Kasumi-1 (cell line): ENCODE results near the gene PEAK3.
A peak's percentile ranks its signal among the peaks of the same experiment; 100 is the strongest.

Source experiments
- DNase-seq, 2 experiments: peaks; one replicate each; lab custom pipeline; 2025; lab: John Stamatoyannopoulos, UW

The PEAK3 gene

DNA sequence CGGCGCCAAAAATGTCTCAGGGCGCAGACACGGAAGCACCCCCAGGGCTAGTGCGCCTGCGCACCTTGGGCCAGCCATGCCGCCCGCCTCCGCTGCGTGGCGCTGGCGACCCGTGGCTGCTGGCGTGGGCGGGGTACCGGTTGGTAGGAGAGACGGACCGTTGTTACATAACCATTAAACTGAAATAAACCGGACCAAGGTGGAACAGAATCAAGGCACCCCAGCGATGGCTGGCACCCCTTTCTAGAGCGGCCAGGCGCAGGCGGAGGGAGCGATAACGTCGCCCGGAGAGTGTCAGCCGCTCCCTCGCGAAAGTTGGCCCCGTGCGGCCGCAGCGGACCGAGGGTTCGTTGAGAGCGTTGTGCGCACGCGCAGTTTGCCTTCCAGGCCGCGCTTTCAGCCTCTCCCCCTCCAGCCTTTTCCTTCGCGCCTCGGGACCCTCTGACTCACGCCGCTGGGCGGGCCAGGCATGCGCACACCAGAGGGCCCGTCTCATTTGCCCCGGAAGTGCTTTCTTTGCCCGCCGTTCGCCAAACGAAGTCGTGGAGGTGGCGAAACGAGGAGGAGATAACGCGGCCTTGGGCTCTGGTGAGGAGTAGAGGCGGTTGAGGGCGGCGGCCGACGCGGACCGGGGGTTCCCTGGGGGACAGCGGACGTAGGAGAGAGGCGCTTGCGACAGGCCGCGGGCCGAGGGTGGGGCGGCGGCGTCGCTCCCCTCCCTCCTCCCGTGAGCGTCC is 45.5 kb downstream of the PEAK3 start, which contains the start of the genes PLEKHJ1 and SF3A2:
Gene PLEKHJ1, minus strand, starts transcription at position 16 of the 737 bp plus-strand sequence. CDS start 81 bp downstream, outside the sequence.
Gene SF3A2, plus strand, starts transcription at position 511 of the 737 bp plus-strand sequence. CDS start 6,595 bp downstream, outside the sequence.
- peak; percentile 97 for DNase-seq

DNA sequence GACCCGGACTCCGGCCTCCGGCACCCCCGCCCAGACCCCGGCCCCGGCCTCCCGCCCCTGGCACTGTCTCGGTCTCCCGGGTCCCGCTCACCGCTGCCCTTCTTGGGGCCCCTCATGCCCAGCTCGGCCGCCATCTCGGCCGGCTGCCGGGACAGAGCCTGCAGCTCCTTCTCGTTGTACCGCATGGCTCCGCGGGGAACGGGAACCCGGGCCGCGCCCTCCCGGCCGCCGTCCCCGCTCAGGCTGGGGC is 46.0 kb downstream of the PEAK3 start:
- DNase-seq, result no peak

DNA sequence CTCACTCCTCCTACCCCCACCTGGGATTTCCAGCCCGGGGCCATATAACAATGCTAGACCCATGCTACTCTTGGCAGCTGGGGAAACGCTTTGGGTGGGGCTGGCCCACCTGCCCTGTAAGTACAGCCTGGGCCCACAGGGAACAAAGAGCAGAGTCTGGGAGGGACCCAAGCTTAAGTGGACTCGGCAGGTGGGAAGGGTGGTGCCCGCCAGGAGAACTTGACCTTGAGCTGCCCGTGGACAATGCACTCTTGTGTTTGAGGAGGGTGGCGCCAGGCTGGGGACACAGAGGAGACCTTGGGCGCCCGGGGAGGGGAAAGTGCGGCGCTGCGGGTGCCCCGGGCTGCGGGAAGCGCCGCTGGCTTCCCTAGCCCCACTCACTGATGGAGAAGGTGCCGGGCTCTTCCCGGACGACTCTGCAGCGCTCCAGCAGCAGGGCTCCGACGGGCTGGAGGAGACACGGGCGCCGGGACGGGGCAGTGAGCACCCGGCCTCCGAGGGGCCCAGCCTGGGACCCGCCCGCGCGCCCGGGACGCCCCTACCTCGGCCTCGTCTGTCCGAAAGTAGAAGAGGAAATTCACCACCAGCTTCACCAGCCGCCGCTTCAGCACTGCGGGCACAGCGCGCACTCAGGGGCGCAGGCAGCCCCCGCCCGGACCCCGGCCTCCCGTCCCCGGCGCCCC is 46.5 kb downstream of the PEAK3 start:
- peak in 1 of 2 experiments; percentile 11 for DNase-seq

DNA sequence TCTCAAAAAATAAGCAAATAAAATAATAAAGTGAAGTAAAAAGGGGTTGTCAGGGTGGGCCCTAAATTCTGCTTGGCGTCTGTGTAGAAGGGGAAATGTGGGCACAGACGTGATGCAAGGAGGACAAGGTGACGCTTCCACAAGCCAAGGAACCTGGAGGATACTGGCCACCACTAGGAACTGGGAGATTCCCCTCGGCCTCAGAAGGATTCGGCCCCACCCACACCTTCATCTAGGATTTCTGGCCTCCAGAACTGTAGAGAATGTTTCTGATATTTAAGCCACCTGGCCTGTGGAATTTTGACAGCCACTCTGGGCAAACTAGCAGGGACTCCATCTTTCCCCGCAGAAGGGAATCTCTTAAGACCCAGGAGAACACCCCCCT is 47.0 kb downstream of the PEAK3 start:
- no peak for DNase-seq

DNA sequence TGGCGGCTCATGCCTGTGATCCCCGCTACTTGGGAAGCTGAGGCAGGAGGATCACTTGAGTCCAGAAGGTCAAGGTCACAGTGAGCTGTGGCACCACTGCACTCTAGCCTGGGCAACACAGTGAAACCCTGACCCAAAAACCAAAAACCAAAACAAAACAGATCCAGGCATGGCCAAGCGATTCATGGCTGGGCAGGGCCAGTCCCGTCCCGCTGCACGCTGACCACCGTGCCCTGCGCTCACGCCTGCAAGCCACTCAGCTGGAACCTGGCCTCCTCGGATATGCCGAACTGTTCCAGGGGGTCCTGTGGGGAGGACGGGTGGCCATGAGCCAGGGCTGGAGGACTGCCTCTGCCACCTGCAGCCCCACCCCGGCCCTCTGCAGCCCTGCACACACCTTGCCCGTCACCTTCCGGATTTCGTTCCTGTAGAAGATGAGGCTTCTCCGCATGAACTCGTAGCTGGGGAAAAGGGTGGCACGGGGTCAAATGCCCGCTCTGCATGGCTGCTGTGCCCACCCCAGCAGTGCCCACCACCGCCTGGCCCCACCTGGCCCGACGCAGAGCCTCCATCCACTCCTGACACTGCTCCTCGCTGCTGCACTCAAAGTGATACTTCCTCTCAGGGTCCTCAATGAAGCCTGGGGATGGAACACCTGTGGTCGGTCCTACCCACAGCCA is 48.2 kb downstream of the PEAK3 start:
- DNase-seq, result no peak

DNA sequence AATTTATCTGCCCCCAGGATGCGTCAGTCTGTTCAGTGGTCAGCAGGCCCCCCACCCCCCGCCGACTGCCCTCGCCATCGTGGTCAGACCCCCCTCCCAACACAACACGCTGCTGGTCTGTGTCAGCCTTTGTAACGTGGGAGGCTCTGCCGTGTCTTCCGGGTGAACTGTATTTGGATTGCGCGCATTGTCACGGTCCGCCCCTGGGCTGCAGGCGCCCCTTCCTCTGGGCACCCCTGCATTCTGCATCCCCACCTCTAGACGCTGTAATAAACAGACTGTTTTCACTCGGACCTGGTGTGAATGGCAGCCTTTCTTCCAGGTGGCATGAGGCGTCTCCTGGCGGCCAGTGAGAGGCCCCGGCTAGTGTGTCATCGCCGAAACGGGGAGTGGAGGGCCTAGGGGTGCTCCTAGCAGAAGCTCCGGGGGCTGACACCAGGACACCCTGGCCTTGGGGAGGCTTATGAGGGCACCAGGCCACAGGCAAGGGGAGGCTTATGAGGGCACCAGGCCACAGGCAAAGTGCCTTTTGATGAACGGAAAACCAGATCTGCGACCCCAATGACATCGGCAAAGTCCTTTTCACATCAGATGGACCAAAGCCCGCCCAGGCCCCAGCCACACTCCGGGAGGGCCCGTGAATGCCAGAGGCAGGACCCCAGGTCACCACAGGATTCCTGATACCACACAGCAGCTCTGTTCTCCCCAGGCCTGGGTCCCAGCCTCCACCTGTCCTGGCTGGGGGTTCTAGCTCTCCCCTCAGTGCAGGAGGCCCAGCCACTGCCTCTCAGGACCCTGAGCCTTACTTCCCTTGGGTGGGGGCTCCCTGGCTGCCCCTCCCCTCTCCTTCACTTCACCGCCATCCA is 49.5 kb downstream of the PEAK3 start:
- DNase-seq, result no peak

DNA sequence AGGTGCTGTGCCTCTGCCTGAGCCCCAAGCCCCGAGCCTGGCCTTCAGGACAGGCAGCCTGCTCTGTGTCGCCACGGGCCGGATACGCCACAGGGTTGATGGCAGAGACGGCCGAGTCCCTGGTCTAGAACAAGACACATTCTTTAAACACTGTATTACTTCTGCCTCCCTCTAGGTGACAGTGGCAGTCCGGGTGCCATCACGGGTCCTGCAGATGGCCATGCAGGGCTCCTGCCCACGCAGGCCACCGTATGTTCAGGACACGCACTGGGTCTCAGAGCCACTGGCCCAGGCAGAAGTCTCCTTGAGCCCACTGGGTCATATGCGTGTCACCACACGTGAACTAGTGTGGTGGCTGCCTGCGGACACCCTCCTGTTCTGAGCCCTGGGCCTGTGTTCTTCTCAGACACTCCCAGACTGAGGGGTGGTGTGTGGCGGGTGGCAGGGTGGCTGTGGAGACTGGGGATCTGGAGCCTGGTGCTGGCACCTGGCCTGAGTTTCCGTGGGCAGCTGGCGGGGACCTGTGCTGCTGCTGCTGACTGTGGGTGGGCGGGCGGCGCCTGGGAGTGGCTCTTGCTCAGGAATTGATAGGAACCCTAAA is 50.3 kb downstream of the PEAK3 start:
- peak; percentile 27 to 36 for DNase-seq

DNA sequence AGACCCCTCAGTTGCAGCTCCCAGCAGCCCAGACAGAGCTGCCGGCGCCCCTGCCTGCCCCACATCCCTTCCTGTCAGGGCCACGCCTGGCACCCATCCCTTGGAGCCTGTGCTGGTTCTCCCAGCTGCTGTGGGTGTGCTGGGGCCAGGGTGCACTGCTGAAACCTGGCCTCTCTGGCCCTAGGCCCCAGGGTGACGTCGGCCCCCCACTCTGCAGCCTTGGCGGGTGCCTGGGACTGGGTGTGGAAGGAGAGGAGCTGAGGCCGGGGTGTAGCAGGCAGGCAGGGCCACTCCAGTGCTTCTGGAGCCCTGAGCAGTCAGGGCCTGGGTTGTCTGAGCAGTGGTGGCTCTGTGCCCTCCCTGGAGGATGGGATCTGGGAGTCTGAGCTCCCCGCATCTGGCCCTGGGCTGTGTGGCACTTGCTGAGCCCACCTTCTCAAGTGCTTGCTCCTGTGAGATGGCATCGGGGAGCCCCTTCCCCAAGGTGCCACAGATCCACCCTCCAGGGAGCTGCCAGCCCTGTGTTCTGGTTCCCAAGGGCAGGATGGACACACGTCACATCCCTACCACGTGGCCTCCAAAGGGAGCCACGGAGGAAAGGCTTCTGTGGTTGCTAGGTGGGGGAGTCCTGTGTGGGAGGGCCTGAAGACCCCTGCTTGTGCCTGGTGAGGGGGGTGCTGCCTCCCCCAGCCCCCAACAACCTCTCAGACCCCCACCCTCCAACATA is 51.0 kb downstream of the PEAK3 start:
- DNase-seq, result no peak

DNA sequence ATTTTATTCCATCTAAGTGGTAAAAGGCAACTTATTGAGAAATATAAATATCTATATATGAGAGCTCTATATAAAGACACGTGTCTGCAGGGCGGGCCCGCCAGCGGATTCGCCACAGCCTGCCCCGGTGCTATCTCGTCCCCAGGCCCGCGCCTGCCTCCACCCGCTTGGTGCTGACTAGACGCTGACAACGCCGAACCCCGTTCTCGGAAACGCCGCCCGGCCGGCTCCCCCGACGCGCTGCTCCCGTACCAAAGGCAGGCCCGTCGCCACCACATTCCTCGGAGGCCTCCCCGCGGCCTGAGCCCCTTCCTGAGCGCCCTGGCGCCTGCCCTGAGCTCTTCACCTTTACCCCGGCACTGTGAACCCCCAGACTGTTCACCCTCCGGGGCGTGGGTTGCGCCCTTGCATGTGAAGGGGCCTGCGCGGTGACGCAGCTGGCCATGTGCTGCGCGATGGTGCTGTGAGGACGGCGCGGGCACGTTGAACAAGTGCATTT is 51.9 kb downstream of the PEAK3 start:
- no peak for DNase-seq

DNA sequence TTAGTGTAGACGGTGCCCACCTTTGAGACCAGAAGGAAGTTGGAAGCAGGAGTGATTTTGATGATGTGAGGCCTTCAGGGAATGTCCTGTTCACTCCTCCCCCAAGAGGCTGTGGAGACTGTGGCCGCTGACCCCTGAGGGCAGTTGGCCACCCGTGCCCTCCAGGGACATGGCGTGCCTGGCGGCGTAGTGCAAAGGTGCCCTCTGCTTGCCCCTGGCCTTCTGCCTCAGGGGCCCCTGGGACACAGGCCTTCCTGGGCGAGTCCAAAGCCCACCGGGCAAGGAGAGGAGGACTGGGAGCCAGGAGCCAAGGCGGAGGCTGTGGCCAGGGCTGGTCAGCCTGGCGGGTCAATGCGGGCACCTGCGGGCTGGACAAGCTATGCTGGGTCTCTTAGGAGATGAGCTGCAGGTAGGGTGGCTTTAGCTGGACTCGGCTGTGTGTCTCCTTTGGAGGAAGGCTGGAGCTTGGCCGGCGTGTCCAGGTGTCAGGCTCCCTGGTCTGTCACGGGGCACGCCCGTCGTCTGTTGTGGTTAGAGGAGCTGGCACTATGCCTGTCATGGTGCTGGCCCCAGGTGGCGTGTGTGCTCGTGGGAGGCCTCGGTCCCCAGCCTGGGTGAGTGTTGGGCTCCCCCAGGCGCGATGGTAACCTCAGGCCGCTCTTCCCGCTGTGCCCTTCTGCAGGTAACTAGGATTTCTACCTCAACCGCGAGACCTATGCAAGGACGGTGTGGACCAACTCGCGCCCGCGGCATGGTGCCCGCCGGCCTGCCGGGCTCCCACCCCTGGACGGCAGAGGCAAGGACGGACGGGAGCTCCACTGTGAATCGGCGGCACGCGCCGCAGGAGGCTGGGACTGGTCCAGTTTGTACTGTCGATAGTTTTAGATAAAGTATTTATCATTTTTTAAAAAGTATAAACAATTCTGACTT is 52.6 kb downstream of the PEAK3 start:
- no peak for DNase-seq

DNA sequence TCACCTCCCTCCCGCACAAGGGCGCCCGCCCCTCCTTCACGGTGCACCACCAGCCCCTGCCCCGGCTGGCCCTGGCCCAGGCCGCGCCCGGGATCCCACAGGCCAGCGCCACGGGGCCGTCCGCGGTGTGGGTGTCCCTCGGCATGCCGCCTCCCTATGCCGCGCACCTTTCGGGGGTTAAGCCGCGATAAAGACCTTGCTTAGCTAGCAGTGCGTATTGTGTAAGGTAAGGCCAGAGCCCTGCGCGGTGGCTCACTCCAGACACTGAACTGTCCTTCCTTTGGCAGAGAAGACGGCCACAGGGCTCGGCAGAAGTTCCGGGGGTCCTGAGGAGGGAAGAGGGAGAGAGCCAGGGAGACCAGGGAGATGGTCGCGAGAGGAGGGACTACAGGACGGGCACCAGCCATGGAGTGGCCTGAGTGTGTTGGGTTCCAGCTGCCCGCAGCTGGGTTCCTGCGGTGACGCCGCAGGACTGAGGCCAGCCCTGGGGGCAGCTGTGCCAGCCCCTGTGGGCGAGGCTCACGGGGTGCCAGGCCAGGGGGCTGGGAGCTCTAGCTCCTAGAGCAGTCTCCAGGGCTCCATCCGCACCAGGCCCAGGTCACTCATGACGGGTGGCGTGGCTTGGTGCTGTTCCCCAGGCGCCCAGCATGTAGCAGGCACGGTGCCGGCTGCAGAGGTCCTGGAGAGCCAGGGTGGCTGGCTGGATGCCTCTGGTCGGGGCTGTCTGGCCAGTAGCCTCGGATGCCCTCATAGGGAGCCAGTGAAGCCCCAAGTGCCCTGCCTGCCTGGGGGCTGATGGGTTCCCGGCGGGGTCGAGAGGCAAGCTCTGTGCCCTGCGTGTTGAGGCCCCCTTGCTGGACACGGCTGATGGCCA is 53.6 kb downstream of the PEAK3 start:
- DNase-seq, result no peak

DNA sequence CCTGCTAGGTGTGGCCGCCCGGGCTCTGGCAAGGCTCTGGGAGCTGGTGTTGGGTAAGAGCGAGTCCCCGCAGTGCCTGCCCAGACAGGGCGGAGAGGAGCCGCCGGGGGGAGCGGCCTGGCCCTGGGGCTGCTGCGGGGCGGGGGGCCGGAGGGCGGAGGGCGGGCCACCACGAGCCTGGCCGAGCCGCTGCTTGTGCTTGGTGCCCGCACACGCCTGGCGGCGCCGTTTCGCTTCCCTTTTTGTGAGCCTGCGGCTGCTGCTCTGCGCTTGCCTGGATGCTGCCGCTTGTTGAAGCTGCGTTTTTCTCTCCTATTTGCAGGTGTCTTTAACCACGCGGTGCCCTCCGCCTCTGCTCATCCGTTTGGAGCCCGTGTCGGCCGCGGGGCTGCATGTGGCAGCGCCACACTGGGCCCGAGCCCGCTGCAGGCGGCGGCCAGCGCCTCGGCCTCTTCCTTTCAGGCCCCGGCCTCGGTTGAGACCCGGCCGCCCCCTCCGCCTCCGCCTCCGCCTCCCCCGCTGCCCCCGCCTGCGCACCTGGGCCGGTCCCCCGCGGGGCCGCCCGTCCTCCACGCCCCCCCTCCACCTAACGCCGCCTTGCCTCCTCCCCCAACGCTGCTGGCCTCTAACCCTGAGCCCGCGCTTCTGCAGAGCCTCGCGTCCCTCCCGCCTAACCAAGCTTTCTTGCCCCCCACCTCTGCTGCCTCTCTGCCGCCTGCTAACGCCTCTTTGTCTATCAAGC is 54.4 kb downstream of the PEAK3 start:
- DNase-seq, result no peak

DNA sequence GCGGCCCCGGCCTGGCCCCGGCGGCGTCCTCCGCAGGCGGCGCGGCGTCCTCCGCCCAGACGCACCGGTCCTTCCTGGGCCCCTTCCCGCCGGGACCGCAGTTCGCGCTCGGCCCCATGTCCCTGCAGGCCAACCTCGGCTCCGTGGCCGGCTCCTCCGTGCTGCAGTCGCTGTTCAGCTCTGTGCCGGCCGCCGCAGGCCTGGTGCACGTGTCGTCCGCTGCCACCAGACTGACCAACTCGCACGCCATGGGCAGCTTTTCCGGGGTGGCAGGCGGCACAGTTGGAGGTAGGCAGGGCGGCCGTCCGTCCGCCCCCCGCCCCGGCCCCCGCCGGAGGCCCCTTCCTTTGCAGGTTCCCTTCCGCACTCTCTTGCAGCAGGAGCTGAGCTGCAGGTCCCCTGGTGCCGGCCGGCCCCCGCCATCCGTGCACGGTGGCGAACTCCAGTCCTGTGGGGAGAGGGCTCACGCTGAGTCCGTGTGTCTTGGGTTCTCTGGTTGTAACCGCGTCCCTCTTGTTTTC is 55.1 kb downstream of the PEAK3 start:
- no peak for DNase-seq

DNA sequence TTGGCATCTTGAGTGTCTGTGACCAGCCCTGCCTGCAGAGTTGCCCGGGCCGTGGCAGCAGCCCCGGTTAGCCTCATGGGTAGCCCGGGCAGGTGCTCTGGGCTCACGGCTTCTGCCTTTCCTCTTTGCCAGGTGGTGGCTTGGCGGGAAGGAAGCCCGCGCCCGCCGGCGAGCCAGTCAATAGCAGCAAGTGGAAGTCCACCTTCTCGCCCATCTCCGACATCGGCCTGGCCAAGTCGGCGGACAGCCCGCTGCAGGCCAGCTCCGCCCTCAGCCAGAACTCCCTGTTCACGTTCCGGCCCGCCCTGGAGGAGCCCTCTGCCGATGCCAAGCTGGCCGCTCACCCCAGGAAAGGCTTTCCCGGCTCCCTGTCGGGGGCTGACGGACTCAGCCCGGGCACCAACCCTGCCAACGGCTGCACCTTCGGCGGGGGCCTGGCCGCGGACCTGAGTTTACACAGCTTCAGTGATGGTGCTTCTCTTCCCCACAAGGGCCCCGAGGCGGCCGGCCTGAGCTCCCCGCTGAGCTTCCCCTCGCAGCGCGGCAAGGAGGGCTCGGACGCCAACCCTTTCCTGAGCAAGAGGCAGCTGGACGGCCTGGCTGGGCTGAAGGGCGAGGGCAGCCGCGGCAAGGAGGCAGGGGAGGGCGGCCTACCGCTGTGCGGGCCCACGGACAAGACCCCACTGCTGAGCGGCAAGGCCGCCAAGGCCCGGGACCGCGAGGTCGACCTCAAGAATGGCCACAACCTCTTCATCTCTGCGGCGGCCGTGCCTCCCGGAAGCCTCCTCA is 55.7 kb downstream of the PEAK3 start:
- no peak for DNase-seq

DNA sequence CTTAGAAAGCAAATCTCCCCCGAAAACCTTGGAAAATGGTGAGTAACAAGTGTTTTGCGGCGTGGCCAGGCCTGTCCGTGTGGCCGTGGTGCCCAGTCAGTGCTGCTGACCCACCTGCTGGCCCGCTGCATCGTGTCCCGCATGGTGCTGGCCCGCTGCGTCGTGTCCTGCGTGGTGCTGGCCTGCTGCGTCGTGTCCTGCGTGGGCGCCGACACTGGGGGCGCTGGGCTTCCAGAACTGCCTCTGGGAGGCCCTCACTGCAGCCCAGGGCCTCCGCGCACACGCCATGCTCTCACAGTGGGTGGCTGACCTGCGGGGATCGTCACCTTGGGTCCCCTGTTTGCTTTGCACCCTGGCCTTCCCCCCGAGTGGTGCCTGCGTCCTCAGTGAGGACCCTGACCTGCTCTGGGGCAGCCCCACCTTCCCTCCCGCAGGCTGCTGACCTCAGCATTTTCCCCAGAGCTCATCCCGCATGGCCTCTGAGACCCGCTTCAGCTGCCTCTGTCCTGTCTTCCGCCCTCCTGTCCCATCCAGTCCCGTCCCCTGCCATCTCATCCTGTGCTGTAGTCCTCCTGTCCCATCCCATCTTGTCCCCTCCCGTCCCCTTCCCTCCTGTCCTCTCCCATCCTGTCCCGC is 56.4 kb downstream of the PEAK3 start:
- no peak for DNase-seq

DNA sequence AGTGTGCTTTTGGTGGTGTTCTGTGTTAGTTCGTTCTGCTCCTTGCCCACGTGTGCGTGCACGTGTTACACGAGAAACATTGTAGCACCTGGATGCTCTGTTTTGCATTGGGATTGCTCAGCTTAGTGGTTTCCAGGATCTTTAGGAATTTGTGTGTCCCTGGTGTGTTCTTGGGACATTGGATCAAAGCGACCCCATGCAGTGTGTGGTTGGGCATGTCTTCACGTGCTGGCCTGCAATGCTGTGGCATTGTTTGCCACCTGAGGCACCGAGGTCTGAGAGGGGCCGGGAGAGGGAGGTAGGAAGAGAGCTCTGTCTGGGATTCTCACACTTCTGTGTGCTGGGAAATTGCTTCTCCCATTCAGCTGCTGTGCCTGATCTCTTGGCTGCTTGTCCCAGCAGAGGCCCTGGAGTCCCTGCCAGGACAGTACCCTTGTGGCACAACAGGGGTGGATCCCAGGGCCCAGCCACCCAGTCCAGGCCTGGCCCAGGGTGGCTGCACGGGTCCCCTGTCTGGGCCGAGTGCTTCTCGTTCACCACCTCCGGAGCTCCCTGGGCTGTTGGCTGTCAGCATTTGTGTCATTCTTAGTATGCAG is 57.1 kb downstream of the PEAK3 start:
- no peak for DNase-seq
